GM18505 (cell line): ENCODE results near the gene CD40.

ENCODE experiments used
- ATAC-seq: cut with Tn5 transposase; IDR thresholded peaks from one replicate; pipeline ENCODE4 v1.9.1; 2021; ENCODE audit not compliant: unreplicated experiment
- POLR2A ChIP-seq: IDR thresholded peaks from 4 replicates; pipeline ENCODE4 v1.6.1; 2011; ENCODE audit warnings: borderline replicate concordance; ENCODE audit not compliant: insufficient read depth, insufficient read length; ENCODE audit errors: extremely low read depth

CD40 gene

DNA sequence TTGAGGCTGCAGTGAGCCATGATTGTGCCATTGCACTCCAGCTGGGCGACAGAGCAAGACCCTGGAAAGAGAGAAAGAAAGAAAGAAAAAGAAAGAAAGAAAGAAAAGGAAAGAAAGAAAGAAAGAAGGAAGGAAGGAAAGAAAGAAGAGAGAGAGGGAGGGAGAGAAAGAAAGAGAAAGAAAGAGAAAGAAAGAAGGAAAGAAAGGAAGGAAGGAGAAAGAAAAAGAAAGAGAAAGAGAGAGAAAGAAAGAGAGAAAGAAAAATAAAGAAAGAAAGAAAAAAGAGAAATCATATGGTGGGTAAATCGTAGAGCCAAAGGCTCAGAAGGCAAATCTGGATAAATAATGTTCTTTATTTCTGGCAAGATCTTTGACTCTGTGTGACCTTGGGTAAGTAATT, 53.4 kb downstream of the CD40 start:
- TF ChIP-seq POLR2A, result no peak
- ATAC-seq, result no peak

DNA sequence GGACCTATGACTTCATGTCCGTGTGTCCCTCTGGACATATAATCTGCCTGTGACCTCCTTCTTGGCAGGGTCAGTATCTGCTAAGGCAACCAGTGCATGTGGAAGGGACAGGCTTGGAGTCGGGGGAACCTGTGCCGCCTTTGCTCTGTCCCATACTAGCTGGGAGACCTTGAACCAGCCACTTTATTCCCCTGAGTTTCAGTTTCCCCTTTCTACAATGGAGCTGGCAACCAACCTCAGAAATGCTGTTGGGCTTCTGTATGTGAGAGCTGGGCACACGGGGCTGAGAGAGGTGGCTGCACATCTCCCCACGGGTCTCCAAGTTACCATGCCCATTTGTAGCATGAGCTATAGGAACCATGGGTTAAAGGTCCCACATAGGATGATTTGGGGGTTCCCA, 53.8 kb downstream of the CD40 start:
- TF ChIP-seq POLR2A, result no peak
- no peak for ATAC-seq

DNA sequence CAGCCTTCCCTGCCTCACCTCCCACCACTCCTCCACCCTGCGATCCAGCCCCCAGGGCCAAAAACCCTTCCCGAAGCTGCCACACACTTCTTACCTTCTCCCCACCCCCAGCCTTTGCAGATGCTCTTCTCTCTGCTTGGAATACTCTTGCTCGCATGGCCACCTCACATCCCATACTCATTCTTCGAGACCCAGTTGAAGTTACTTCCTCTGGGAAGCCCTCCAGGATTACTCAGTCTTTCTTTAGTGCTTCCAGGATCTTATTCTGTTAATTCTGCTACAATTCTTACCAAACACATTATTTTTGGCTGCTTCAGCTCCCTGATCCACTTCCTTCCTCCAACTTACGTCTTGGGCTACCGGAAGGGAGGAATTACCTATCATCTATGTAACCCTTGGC, 54.3 kb downstream of the CD40 start:
- ATAC-seq, result no peak
- TF ChIP-seq POLR2A, result no peak

DNA sequence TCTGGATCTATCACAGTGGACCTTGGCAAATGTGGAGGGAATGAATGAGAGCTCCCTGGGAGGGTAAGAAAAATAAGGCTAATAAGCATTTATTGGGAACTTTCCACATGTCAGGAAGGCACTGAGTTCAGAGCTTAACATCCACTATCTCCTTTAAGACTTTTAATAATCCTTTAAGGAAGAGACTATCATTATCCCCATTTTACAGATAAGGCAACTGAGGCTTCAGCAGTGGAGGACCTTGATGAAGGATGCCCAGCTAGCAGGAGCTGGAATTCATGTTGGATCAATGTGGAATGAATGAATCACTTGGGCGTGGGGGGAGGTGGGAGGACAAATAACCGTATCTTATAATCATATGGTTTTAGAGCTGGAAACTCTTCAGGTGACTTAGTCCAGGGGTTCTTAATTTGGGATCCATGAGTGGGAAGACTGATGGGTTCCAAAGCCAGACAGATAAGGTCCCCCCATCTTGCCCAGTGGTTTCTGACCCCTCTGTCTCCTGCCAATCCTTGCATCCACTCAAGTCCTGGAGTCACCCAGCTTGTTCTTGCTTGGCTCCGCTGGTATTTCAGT, 54.9 kb downstream of the CD40 start:
- no peak for ATAC-seq
- TF ChIP-seq POLR2A, result no peak

DNA sequence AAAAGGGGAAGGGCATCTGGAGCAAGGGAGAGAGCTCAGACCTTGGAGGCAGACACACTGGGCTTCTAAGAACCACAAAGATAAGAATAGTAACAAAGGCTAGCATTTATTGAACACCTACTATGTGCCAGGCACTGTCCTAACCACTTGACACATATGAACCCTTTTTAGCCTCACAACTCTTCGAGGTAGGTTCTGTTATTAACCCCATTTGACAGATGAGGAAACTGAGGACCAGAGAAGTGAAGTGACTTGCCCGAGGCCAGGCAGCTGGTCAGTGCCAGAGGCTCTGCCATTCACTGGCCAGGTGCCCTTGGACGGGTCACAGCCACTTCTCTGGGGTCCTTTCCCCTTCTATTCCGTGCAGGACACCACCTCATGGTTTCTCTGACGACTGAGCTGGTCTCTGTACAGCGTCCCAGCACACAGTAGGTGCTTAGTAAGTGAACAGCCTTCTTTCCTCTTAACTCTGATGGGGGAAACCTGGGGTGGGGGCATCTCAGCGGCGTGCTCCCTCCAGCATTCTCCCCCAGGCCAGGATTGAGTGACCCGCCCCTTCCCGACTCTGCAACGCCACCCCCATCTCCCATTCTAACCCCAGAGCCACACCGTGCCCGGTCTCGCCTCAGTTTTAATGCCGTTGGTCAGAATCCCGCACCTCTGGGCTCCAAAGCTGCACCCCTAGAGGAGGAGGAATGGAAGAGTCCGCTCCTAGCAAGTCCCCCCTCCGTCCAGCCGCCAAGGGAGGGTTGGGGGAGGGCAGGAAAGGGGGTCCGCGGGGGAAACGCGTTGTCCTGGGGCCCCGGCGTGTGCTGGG, 55.7 kb downstream of the CD40 start:
- TF ChIP-seq POLR2A, result no peak
- ATAC-seq, result no peak

DNA sequence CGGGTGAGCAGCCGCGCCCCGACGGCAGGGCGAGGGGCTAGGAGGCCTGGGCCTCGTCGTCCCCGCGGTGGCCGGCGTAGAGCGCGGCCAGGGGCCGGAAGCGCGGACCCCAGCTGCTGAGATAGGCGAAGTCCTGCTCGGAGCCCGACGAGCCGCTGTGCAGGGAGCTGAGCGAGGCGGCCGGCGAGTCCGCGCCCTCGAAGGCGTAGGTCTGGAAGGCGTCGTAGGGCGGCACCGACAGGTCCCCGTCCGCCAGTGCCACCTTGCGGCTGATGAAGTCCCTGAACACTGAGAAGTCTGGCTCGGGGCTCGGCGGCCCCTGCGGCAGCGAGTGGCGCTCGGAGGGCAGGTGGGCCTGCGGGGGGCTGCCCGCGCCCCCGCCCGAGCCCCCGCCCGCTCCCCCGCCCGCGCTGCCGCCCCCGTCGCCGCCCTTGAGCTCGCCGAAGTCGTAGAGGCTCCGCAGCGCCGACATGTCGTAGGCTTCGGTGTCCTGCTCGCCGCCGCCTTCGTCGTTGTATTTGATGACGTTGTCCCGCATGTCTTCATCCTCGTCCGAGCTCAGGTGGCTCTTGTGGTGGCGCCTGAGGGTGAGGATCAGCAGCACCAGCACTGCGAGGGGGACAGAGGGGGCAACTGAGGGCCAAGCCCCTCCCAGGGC, 56.5 kb downstream of the CD40 start:
- ATAC-seq, result no peak
- no peak for TF ChIP-seq POLR2A

DNA sequence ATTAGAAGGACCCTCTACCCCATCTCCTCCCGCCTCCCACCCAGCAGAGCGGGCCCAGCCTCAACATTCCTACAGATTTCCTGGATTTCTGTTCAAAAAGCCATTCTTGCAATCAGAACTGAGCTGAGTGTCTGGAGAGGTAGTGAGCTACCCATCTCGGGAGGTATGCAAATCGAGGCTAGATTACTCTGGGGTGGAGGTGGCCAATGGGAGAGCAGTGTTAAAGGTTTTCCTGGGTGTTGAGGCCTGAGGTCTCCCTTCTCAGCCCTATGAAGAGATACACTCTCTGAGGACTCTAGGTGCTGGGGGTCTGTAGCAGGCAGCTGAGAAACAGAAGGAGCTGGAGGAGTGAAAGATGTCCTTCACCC, 57.0 kb downstream of the CD40 start:
- no peak for TF ChIP-seq POLR2A
- ATAC-seq, result no peak

DNA sequence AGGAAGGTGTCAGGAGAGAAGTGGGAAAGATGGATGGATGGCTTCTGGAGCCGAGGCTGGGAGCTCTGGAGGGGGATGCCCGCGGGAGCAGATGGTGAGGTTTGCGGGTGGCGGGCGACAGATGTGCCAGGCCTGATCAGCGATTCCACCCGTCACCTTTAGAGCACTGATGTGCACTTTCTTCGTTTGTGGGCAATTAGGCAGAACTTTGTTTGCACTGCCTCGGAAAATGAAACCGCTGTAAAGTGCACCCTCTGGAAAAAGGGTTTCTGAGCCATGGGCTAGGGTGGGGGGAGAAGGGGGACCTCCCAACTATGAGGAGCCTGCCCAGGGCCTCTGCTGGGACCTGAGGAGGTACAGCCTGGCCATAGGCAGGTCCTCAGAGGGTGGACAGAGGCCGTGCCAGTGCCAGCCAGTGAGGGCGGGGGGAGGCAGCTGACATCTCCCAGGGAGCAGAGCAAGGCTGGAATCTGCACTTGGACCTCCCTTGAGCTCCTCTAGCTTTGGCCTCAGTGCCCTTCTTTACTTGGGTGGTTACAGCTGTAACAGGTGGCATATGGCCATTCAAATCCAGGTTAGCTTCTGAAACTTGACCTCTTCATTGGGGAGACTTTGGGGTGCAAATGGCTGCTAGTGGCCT, 58.7 kb downstream of the CD40 start:
- no peak for TF ChIP-seq POLR2A
- no peak for ATAC-seq

DNA sequence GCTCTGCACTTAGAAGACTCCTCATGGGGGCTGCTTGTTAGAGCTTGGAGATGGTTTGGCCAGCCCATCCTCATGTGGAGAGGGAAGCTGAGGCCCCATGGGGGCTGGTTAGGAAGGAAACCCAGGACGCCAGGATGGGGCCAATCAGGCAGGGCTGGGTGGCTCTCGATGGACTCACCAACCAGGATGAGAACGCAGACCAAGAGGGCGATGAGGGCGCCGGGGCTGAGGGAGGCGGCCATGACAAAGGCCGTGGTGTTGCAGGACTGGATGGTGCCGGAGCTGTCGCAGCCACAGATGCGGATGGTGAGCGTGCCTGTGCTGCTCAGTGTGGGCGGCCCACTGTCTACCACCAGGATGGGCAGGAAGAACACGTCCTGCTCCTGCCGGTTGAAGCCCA, 59.7 kb downstream of the CD40 start:
- no peak for TF ChIP-seq POLR2A
- ATAC-seq, result no peak

DNA sequence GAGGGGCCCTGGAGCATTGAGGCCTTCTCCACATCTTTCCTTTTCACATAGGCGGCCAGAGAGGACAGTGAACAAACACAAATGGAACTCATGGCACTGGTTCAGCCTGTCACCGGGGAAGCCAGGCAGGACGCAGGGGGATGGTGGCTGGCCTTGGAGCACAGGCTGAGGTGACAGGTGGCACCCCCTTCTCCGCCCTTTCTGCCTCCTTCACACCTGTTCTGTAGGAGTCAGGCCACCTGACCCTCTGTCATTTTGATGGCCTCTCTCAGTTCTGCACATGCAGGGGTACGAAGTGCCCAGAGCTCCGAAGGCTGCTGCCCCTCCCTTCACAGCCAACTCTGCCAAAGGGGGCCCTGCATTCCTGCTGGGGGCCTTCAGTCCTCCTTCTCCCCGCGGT, 60.8 kb downstream of the CD40 start:
- no peak for ATAC-seq
- no peak for TF ChIP-seq POLR2A
